Right atrium auricular region (tissue), 2 donors: ENCODE measurements around the gene DTX3. TPM values are rescaled to one million over a fixed set of nuclear protein-coding genes. Genes with fewer than 3 reads are reported as not detected.

ENCODE experiments used
- DNase-seq: peaks from one replicate; pipeline ENCODE4 v3.0.0-alpha.2; 2019; ENCODE audit warnings: low spot score
- H3K27ac ChIP-seq, 2 donors: fragments of 200-600 bp; sonication (generic); 1 replicate in 1 of 2; 2 replicates in 1 of 2; pipeline ENCODE4 v1.5.1; 2016 to 2019
- H3K27me3 ChIP-seq, 2 donors: fragments of 200-600 bp; sonication (generic); one replicate each; pipeline versions ENCODE4 v1.5.1 to v1.6.0; 2017 to 2019
- H3K36me3 ChIP-seq: fragments of 200-600 bp; sonication (generic); one replicate; pipeline ENCODE4 v1.5.1; 2016
- H3K4me1 ChIP-seq, 2 donors: fragments of 200-600 bp; sonication (generic); one replicate each; pipeline versions ENCODE4 v1.5.1 to v1.6.0; 2017 to 2019
- H3K4me3 ChIP-seq, 2 donors: fragments of 200-600 bp; sonication (generic); 1 replicate in 1 of 2; 2 replicates in 1 of 2; pipeline ENCODE4 v1.5.1; 2017 to 2019; ENCODE audit warnings: mild to moderate bottlenecking in 1 of 2, moderate library complexity in 1 of 2
- H3K9me3 ChIP-seq, 2 donors: fragments of 200-600 bp; sonication (generic); one replicate each; pipeline ENCODE4 v1.5.1; 2019
- CTCF ChIP-seq, 2 donors: fragments of 200-600 bp; sonication (generic); IDR thresholded peaks; one replicate each; pipeline ENCODE4 v1.5.1; 2019; ENCODE audit warnings: antibody characterized with exemption in 2 of 2
- total RNA-seq, 2 donors: library from RNA; depleted of rRNA; stranded (reverse); fragments of >200 nt; gene quantifications; one replicate each; pipeline ENCODE4 v1.1.0, GENCODE V29; 2016

The DTX3 gene
- total RNA-seq, 2 donors from 2014 or later: 22.3 to 32.5 TPM

- no peak overlapping the region for H3K4me3 ChIP-seq
- TF ChIP-seq CTCF (IDR thresholded peaks at IDR 0.05): no peak
- no peaks in the 10 kb centered on the region for H3K27me3 ChIP-seq
- no peaks in the 10 kb centered on the region for H3K9me3 ChIP-seq
- H3K27ac ChIP-seq: no peak overlapping the region
- no peak for DNase-seq
- H3K36me3 ChIP-seq: no peaks in the 10 kb centered on the region
- no peaks in the 10 kb centered on the region for H3K4me1 ChIP-seq
Observed at GRCh38 chr12:57575771-57576612, 28.6 kb upstream of the DTX3 start.

- no peak overlapping the region for H3K27ac ChIP-seq
- H3K4me1 ChIP-seq: no peaks in the 10 kb centered on the region
- H3K27me3 ChIP-seq: no peaks in the 10 kb centered on the region
- no peak for DNase-seq
- H3K4me3 ChIP-seq: no peak overlapping the region
- H3K36me3 ChIP-seq: no peaks in the 10 kb centered on the region
- TF ChIP-seq CTCF (IDR thresholded peaks at IDR 0.05): no peak
- no peaks in the 10 kb centered on the region for H3K9me3 ChIP-seq
Observed at GRCh38 chr12:57576613-57577160, 27.9 kb upstream of the DTX3 start.

GRCh38 chr12:57577981-57578758 lies 26.5 kb upstream of the DTX3 start:
- Histone ChIP-seq H3K9me3 (no peaks in the 10 kb centered on the region), H3K4me3 (no peak overlapping the region)
- no peak for TF ChIP-seq CTCF (IDR thresholded peaks at IDR 0.05)

GRCh38 chr12:57579011-57579410 lies 25.6 kb upstream of the DTX3 start:
- no peaks in the 10 kb centered on the region for H3K9me3 ChIP-seq
- no peak for DNase-seq
- H3K27ac ChIP-seq: no peak overlapping the region
- H3K36me3 ChIP-seq: no peaks in the 10 kb centered on the region
- no peak overlapping the region for H3K4me3 ChIP-seq
- H3K27me3 ChIP-seq: no peaks in the 10 kb centered on the region
- no peak for TF ChIP-seq CTCF (IDR thresholded peaks at IDR 0.05)
- H3K4me1 ChIP-seq: no peaks in the 10 kb centered on the region

More at GRCh38 chr12:57577981-57578758, 26.5 kb upstream of the DTX3 start:
- Histone ChIP-seq H3K36me3 (no peaks in the 10 kb centered on the region), H3K27me3 (no peaks in the 10 kb centered on the region), H3K27ac (no peak overlapping the region), H3K4me1 (no peaks in the 10 kb centered on the region)
- no peak for DNase-seq

- Histone ChIP-seq H3K9me3 (no peaks in the 10 kb centered on the region), H3K27ac (no peak overlapping the region), H3K4me1 (no peaks in the 10 kb centered on the region), H3K4me3 (no peak overlapping the region), H3K27me3 (no peaks in the 10 kb centered on the region), H3K36me3 (no peaks in the 10 kb centered on the region)
- TF ChIP-seq CTCF (IDR thresholded peaks at IDR 0.05): no peak
- no peak for DNase-seq
Observed at GRCh38 chr12:57579677-57580465, 24.8 kb upstream of the DTX3 start.
